Fibroblast of skin of right quadriceps (primary cell): Measurements from ENCODE around the gene EIF2S2.
"Not testable (repeated sequence)": the region's sequence is repeated elsewhere in the genome, so short reads cannot be mapped to it uniquely, and the experiment has no call there.

Source experiments
- DNase-seq: peaks from one replicate; pipeline ENCODE4 v3.0.0-alpha.2; 2013

EIF2S2 gene, protein sequence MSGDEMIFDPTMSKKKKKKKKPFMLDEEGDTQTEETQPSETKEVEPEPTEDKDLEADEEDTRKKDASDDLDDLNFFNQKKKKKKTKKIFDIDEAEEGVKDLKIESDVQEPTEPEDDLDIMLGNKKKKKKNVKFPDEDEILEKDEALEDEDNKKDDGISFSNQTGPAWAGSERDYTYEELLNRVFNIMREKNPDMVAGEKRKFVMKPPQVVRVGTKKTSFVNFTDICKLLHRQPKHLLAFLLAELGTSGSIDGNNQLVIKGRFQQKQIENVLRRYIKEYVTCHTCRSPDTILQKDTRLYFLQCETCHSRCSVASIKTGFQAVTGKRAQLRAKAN

GRCh38 chr20:34111702-34112599 lies at the start of gene EIF2S2:
Gene EIF2S2, minus strand, starts transcription at chr20:34112243. Its CDS starts 133 bp downstream, at chr20:34112110.
- peak; percentile 99 for DNase-seq

- DNase-seq, result not testable (repeated sequence)
These were observed 45.7 kb upstream of the EIF2S2 start for GRCh38 chr20:34157697-34158096.

GRCh38 chr20:34155836-34156235 lies 43.8 kb upstream of the EIF2S2 start:
- no peak for DNase-seq

DNA sequence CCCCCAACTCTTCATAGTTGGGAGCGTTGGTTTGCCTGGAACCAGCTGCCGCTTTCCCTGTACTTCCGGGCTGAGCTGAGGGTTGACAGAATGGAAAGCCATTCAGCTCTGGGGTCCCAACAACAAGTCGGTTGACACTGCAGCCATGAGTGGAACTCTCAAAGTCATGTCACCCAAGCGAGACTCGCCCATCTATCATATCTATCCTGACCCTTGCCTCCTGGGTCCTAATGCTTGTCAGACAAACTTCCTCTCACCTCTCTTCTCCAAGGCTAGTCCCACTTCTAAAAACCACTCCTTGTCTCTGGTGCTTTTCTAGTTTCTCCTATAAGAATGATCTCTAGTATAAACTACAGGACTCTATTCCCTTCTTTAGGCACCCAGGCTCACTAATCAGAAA lies 41.1 kb upstream of the EIF2S2 start:
- not testable (repeated sequence) for DNase-seq

GRCh38 chr20:34152073-34152472 lies 40.0 kb upstream of the EIF2S2 start:
- DNase-seq, result not testable (repeated sequence)

- peak; percentile 44 for DNase-seq
These were observed 38.4 kb upstream of the EIF2S2 start for GRCh38 chr20:34150306-34151000.

DNA sequence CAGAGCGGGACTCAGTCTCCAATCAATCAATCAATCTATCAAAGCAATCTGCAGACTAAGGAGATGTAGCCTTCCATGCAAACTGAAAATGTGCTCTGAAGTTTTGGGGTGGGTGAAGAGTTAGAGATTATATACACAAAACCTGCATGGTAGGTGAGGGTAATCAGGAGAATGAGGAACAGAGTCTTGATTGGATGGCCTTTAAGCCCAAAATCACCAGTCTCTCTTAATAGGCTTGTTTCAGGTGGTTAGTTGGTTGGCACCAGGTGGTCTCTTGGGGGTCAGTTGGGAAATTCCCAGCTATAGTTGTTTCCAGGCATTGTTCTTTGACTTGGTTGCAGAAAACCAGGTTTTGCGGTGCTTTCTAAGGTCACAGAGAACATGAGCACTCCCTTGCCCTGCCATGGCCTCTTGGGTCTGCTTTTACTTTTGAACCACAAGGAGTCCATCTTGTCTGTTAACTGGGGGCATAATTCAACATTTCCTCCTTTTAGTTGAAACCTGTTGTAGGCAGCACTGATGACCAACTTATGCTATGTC lies 33.3 kb upstream of the EIF2S2 start:
- DNase-seq, result no peak

DNA sequence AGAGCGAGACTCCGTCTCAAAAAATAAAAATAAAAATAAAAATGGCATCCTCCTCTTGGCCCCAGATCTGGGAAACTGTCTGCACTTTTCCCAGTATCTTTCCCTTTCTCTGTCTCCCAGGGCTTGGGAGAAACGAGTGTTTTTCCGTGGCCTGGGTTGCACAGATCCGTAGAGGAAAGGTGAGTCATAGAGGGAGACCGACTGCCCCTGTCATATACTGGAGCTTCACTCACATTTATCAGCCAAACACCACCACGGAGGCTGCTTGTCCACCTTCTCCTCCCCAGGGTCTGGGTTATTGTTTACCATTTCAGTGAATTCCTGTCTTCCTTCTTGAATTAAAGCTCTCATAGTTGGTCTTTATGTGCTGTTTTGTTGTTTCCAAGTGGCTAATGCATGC lies 31.9 kb upstream of the EIF2S2 start:
- no peak for DNase-seq

DNA sequence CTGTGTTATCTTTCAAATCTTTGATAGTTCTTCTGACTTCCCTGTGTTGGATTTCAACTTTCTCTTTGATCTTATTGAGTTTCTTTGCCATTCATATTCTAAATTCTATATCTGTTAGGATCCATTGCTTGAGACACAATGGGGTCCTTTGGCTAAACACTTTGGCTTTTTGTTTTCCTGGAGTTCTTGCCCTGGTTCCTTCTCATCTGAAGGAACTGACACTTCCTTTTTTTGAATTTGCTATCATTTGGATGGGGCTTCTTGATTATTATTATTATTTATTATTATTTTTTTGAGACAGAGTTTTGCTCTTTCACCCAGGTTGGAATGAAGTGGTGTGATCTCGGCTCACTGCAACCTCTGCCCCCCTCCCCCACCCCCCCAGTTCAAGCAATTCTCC lies 30.1 kb upstream of the EIF2S2 start:
- no peak for DNase-seq

GRCh38 chr20:34141293-34141692 lies 29.2 kb upstream of the EIF2S2 start:
- no peak for DNase-seq

GRCh38 chr20:34135525-34136275 lies 23.7 kb upstream of the EIF2S2 start:
- not testable (repeated sequence) for DNase-seq

DNA sequence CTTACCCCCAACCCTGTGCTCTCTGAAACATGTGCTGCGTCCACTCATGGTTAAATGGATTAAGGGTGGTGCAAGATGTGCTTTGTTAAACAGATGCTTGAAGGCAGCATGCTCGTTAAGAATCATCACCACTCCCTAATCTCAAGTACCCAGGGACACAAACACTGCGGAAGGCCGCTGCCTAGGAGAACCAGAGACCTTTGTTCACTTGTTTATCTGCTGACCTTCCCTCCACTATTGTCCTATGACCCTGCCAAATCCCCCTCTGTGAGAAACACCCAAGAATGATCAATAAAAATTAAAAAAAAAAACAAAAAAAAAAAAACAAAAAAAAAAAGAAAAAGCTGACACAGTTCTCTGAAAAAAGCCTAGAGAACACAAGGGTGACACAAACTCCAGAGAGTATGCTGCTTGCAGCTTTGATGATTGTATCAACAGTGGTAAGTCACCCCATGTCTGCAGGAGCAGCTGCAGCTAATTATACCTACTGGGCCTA lies 21.4 kb upstream of the EIF2S2 start:
- not testable (repeated sequence) for DNase-seq

- DNase-seq, result not testable (repeated sequence)
These were observed 20.9 kb upstream of the EIF2S2 start for GRCh38 chr20:34132943-34133342.

- DNase-seq, result not testable (repeated sequence)
These were observed 20.4 kb upstream of the EIF2S2 start for GRCh38 chr20:34132491-34132890.

- DNase-seq, result peak; percentile 22
These were observed 19.4 kb upstream of the EIF2S2 start for GRCh38 chr20:34131491-34131890.

DNA sequence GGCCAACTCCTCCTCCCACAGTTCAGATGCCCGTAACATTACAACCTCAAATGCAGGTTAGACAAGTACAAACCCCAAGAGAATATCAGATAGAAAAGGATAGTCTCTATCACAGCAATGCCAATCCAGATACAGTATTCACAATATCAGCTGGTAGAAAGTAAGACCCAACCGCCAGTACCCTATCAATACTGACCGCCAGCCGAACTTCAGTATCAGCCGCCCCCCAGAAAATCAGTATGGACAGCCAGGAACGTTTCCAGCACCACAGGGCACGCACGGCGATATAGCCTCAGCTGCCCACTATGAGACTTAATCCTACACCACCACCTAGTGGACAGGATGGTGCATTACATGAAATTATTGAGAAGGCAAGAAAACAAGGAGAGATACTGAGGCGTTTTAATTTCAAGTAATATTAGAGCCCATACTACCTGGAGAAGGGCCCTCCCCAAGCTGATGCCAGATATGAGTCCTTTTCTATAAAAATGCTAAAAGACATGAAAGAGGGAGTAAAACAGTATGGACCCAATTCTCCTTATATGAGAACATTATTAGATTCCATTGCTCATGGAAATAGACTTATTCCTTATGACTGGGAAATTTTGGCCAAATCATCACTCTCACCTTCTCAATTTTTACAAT lies 17.6 kb upstream of the EIF2S2 start:
- DNase-seq, result peak; percentile 68

- DNase-seq, result no peak
These were observed 15.7 kb upstream of the EIF2S2 start for GRCh38 chr20:34127792-34128191.

GRCh38 chr20:34124469-34125249 lies 12.6 kb upstream of the EIF2S2 start:
- DNase-seq, result no peak

DNA sequence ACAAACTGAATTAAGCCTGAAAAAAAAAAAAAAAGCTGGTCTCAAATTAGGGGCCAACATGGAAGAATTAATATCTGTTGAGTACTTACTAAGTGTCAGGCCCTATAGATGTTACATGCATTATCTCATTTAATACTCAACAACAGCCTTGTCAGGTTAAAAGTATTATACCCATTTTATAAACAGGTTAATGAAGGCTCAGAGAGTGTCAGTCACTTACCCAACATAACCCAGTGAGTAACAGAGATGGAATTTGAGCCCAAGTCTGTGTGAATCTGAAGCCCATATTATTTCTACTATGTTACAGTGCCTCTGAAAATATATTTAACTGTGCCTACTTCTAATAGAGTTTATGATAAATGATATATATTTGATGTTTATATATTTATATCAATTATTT lies 11.3 kb upstream of the EIF2S2 start:
- no peak for DNase-seq

DNA sequence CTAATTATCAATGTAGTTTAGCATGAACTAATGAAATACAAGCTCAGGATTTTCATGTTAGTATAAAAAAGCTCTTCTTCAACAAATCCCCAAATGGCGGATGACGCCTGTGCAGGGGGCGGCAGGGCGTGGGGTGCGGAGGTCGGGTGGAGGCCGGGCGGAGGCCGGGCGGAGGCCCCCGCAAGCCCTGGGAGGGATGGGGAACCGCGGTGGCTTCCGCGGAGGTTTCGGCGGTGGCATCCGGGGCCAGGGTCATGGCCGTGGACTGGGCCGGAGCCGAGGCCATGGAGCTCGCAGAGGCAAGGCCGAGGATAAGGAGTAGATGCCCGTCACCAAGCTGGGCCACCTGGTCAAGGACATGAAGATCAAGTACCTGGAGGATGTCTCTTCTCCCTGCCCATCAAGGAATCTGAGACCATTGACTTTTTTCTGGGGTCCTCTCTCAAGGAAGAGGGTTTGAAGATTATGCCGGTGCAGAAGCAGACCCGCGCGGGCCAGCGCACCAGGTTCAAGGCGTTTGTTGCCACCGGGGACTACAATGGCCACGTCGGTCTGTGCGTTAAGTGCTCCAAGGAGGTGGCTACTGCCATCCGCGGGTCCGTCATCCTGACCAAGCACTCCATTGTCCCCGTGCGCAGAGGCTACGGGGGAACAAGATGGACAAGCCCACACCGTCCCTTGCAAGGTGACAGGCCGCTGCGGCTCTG lies 10.4 kb upstream of the EIF2S2 start:
- DNase-seq, result no peak
